ENCODE measurements around the gene FOXA3.
A peak's percentile ranks its signal among the peaks of the same experiment; 100 is the strongest.

The FOXA3 gene

GRCh38 chr19:45918721-45919120 lies 54.6 kb downstream of the FOXA3 start:
- DNase-seq (ENCODE audit: low read depth), result no peak
- no peak for TF ChIP-seq CTCF (conservative IDR thresholded peaks at IDR 0.05; ENCODE audit: low read length)
- H3K4me3 ChIP-seq (ENCODE audit: low read length), result no peak overlapping the region

- no peak for DNase-seq (ENCODE audit: low read depth)
- no peak for TF ChIP-seq CTCF (conservative IDR thresholded peaks at IDR 0.05; ENCODE audit: low read length)
- no peak overlapping the region for H3K4me3 ChIP-seq (ENCODE audit: low read length)
Measured at GRCh38 chr19:45919678-45920077, 55.6 kb downstream of the FOXA3 start.

GRCh38 chr19:45920458-45920857 lies 56.3 kb downstream of the FOXA3 start:
- no peak for DNase-seq (ENCODE audit: low read depth)

GRCh38 chr19:45922281-45922680 lies 58.2 kb downstream of the FOXA3 start:
- no peak overlapping the region for H3K4me3 ChIP-seq (ENCODE audit: low read length)
- DNase-seq (ENCODE audit: low read depth), result no peak
- TF ChIP-seq CTCF (conservative IDR thresholded peaks at IDR 0.05; ENCODE audit: low read length), result peak; percentile 25

More at GRCh38 chr19:45920458-45920857, 56.3 kb downstream of the FOXA3 start:
- H3K4me3 ChIP-seq (ENCODE audit: low read length), result no peak overlapping the region
- no peak for TF ChIP-seq CTCF (conservative IDR thresholded peaks at IDR 0.05; ENCODE audit: low read length)
